Fibroblast of upper back skin (primary cell): ENCODE measurements around the gene ELAVL3.
"Not testable (repeated sequence)": the region's sequence is repeated elsewhere in the genome, so short reads cannot be mapped to it uniquely, and the experiment has no call there.

Experiments used
- DNase-seq: peaks from one replicate; pipeline ENCODE4 v3.0.0-alpha.2; 2013

The ELAVL3 gene

DNA sequence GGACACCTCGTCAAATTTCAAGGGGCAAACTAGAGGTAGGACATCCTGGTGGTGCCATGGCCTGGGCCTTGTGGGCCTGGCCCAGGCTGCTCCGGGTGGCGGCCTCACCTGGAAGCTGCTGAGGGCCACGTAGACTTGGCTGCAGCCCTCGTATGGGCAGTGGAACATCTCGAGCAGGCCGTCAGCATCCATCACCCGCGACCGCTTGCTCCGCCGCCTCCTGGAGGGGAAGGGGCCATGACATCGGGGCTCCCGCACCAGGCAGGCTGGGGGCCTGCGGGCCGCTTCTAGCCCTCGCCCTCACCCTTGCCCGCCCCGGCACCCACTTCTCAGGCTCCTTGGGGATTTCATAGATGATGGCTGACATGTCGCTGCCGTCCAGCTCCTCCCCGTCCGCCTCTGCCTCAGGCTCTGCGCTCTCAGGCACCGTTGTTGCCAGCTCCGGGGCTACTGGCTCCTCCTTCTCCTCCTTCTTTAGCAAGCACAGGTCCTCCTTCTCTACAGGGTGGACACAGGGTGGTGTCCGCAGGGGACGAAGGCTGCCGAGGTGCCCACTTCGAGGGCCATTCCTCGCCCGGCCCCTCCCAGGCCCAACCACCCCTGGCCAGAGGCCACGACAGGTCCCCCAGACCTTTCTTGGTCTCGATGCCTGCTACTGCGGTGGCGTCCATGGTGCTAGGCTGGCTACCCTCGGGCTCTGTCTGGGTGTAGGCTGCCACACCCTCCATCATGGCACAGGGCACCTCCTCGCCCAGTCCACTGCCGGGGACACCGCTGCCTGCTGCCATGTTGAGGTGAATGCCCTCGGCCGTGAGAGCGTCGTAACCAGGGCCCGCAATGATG is 6.0 kb upstream of the ELAVL3 start:
- DNase-seq: no peak

- no peak for DNase-seq
Observed at GRCh38 chr19:11485245-11485837, 4.5 kb upstream of the ELAVL3 start.

GRCh38 chr19:11483366-11484111 is 2.7 kb upstream of the ELAVL3 start:
- DNase-seq: no peak

DNA sequence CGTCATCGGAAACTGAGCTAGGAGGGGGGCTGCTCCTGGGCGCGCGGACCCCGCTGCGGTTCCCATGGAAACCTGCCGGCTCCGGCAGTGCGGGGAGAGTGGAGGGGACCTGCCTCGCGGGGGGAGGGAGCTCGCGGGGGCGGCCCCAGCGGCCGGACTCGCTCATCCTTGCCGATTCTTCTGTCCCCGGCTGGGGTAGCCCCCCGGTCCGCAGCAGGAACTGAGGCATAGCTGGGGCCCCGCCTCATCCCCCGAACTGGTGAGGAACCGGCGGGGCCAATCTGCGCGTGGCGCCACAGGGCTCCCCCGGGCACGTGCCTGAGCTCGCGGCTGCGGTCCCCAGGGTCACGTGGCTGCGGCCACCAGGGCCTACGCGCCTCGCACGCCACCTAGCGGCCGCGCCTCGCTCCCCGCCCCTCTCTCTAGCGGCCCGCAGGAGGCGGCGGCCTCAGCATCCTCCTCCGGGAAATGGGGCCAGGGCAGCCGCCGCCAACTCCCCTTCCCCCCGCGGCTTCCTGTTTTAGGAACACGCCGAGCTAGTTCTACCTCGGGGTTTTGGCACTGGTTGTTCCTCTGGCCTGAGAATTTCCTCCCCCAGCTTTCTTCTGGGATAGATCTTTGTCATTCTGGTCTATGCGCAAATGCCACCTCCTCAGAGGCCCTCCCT is 1.7 kb upstream of the ELAVL3 start:
- peak; percentile 72 for DNase-seq

DNA sequence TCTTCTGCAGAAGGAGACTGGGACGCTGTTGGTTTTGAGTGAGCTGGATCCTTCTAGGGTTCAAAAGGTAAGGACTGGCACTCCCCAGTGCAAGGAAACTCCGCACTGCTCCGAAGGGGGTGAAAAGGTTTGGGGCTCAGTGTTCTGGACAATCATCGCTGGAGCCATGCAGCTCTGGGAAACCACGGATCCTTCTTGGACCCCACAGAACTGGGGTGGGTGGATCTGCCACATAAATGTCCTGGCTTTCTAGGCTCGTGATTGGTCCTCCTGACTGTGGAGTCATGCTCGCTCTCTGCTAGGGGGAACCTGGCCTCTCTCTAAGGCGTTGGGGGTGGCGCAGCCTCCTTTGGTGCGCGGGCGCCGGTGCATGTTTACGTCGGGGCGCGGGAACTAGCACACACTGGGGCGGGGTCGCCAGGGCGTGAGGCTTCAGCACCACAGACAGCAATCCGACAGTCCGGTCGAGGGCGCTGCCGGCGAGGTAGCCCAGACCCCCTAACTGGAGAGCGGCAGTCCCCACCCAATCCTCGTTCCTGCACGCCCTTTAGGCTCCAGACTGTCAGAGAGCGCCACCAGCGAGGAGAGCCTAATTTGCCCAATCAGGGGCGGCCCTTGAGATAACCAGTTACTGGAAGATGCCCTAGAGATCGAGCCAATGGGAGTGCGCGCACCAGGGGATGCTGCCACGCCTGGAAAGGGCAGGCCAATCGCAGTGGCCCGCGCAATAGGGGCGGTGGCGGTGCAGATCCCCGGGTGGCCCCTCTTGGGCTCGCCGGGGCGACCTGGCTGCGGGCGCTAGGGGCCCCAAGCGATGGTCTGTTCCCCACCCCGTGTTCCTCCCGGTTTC is 913 bp upstream of the ELAVL3 start:
- DNase-seq: peak; percentile 83

DNA sequence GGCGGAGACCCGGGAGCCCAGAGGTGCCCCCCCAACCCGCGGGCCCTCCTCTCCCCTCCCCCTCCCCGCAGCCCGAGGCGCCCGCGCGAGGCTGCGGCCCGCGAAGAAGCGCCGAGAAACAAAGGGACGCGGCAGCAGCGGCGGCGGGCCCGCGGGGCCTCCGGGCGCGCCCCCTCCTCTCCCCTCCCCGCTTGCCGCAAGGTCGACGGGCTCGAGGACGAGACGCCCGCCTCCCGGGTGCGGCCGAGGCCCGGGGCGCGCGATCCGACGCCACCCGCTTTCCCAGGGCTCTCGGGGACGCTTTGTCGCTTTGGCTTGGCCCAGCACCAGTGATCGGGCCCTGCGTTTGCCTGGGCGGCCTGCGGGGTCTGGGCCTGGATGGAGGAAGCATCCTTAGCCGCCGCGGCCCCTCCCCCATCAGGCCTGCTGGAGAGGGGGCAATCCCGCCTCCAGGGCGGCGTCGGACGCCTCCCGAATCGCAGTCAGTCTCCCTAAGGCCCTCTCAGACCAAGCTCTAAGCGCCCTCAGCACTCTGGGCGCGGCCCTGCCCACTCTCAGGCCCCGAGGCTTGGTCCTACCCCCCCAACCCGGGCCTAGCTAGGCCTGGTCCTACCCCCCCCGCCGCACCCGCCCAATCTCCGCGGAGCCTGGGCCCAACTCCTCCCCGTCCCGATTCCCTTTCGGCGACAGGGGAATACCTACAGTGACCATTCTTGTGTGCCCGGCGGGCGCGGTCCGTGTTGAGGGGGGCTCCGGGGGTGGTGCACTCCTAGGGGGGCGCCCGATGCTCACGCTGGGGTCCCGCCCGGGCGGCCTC is 740 bp downstream of the ELAVL3 start:
- DNase-seq: no peak

- no peak for DNase-seq
Observed at GRCh38 chr19:11479090-11479897, 1.6 kb downstream of the ELAVL3 start.

- no peak for DNase-seq
Observed at GRCh38 chr19:11478167-11479089, 2.4 kb downstream of the ELAVL3 start.

DNA sequence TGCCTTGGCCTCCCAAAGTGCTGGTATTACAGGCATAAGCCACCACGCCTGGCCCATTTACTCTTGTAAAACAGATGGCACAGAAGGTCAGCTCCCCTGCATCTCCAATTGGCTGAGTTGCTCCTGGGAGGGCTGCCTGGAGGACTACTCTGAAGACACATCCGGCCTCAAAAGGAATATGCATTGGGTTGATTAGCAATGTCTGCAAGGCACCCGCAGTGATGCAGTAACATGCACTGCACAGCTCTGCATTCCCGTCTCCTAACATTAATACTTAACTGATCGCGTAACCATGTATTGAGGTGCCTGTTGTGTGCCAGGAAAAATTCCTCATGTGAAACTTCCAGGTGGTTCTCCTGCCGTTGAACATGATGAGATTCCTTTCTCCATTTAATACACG is 5.0 kb downstream of the ELAVL3 start:
- no peak for DNase-seq

- not testable (repeated sequence) for DNase-seq
Observed at GRCh38 chr19:11475343-11475742, 5.5 kb downstream of the ELAVL3 start.

GRCh38 chr19:11473725-11474124 is 7.1 kb downstream of the ELAVL3 start:
- no peak for DNase-seq

- not testable (repeated sequence) for DNase-seq
Observed at GRCh38 chr19:11468266-11468845, 12.5 kb downstream of the ELAVL3 start.

GRCh38 chr19:11465600-11465999 is 15.2 kb downstream of the ELAVL3 start:
- no peak for DNase-seq

DNA sequence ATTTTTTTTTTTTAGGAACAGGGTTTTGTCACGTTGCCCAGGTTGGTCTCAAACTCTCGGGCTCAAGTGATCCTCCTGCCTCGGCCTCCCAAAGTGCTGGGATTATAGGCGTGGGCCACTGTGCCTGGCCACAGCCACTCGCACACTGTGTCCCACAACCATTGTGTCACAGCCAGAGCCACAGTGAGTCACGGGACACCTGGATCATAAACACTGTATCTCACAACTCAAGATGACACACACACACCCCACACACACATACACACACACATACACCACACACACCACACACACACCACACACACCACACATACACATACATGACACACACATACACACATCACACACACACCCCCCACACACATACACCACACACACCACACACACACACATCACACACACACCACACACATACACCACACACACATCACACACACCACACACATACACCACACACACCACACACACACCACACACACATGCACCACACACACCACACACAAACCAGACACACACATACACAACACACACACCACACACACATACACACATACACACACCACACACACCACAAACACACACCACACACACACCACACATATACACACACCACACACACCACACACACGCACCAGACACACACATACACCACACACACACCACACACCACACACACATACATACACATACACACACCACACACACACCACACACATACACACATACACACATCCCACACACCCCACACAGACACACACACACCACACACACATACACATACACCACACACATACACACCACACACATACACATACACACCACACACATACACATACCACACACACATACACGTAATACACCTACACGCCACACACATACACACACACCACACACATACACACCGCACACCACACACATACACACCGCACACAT is 16.2 kb downstream of the ELAVL3 start:
- DNase-seq: no peak

DNA sequence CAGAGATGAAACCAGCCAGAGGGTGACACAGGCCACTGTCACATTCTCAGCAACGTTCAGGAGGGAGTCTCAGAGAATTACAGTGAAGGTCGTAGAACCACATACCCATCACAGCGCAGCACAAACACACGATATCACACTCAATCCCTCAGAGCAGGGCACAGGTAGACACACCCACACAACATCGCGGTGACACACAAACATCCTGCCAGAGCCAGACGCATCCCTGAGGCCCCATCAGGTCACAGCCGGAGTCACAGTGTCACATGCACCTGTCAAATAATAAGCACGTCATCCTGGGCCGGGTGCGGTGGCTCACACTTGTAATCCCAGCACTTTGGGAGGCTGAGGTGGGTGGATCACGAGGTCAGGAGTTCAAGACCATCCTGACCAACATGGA is 17.5 kb downstream of the ELAVL3 start:
- DNase-seq: no peak

GRCh38 chr19:11461453-11461852 is 19.4 kb downstream of the ELAVL3 start:
- DNase-seq: no peak

GRCh38 chr19:11460207-11460606 is 20.6 kb downstream of the ELAVL3 start:
- DNase-seq: no peak

DNA sequence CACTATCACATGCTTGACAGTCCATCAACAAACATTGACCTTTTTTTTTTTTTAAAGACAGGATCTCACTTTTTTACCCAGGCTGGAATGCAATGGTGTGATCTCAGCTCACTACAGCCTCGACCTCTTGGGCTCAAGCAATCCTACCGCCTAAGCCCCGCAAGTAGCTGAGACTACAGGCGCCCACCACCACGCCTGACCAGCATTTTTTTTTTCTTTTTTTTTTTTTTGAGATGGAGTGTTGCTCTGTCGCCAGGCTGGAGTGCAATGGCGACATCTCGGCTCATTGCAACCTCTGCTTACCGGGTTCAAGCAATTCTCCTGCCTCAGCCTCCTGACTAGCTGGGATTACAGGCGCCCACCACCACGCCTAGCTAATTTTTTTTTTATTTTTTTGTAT is 21.9 kb downstream of the ELAVL3 start:
- not testable (repeated sequence) for DNase-seq
